Activated naive CD8-positive, alpha-beta T cell treated with anti-CD3 and anti-CD28 coated beads, Interleukin-2, amount 10 ng/mL, durations not matched to agents 7 days and 5 days (primary cell): ENCODE measurements around the gene ARHGAP26. TPM values are rescaled to one million over a fixed set of nuclear protein-coding genes. Genes with fewer than 3 reads are reported as not detected.

ENCODE experiments used
- ATAC-seq: fragments of 150-1000 bp; cut with Tn5 transposase; one replicate; pipeline ENCODE4 v1.10.0; 2021; ENCODE audit warnings: low read depth, moderate library complexity
- POLR2A ChIA-PET: fragments of 350-600 bp; sonication (Branson Sonifier 250); formaldehyde crosslinking; loops from one replicate; lab custom pipeline; 2021; ENCODE audit warnings: antibody characterized with exemption; lab: Charles Lee
- DNase-seq: peaks from one replicate; pipeline ENCODE4 v3.0.0; 2021
- H3K27ac Mint-ChIP-seq: one replicate; pipeline ENCODE4 v1.8.0; 2022; ENCODE audit warnings: mild to moderate bottlenecking, mixed read lengths
- H3K27me3 Mint-ChIP-seq: one replicate; pipeline ENCODE4 v1.8.0; 2022; ENCODE audit warnings: mild to moderate bottlenecking, moderate library complexity, mixed read lengths
- H3K36me3 Mint-ChIP-seq: one replicate; pipeline ENCODE4 v1.8.0; 2021; ENCODE audit warnings: mild to moderate bottlenecking, mixed read lengths
- H3K4me1 Mint-ChIP-seq: one replicate; pipeline ENCODE4 v1.8.0; 2021; ENCODE audit warnings: mixed read lengths
- H3K4me3 Mint-ChIP-seq: one replicate; pipeline ENCODE4 v1.8.0; 2022; ENCODE audit warnings: mild to moderate bottlenecking, moderate library complexity, mixed read lengths
- H3K9me3 Mint-ChIP-seq: one replicate; pipeline ENCODE4 v1.8.0; 2021; ENCODE audit warnings: mixed read lengths
- total RNA-seq, 2 experiments: library from RNA; stranded (reverse); gene quantifications; one replicate each; pipeline ENCODE4 v1.2.3, GENCODE V29; 2021

The ARHGAP26 gene
- total RNA-seq, 2 experiments from 2014 or later = 30.6 to 32.0 TPM

GRCh38 chr5:142758796-142759145 is 11.4 kb upstream of the ARHGAP26 start:
- ATAC-seq = no peak
- POLR2A ChIA-PET = no interaction called here

GRCh38 chr5:142763701-142764100 is 6.5 kb upstream of the ARHGAP26 start:
- Mint-ChIP-seq H3K9me3 (no peaks in the 10 kb centered on the region), H3K4me1 (peaks cover 4% of the 10 kb centered on the region), H3K27me3 (peaks cover 9% of the 10 kb centered on the region), H3K27ac (no peak overlapping the region), H3K4me3 (no peak overlapping the region), H3K36me3 (no peaks in the 10 kb centered on the region)
- no peak for DNase-seq
- POLR2A ChIA-PET = no interaction called here
- no peak for ATAC-seq

More at GRCh38 chr5:142758796-142759145, 11.4 kb upstream of the ARHGAP26 start:
- H3K36me3 Mint-ChIP-seq = no peaks in the 10 kb centered on the region
- no peak for DNase-seq
- H3K27me3 Mint-ChIP-seq = peaks cover 14% of the 10 kb centered on the region
- peaks cover 14% of the 10 kb centered on the region for H3K4me1 Mint-ChIP-seq
- H3K27ac Mint-ChIP-seq = no peak overlapping the region
- no peak overlapping the region for H3K4me3 Mint-ChIP-seq
- no peaks in the 10 kb centered on the region for H3K9me3 Mint-ChIP-seq

DNA sequence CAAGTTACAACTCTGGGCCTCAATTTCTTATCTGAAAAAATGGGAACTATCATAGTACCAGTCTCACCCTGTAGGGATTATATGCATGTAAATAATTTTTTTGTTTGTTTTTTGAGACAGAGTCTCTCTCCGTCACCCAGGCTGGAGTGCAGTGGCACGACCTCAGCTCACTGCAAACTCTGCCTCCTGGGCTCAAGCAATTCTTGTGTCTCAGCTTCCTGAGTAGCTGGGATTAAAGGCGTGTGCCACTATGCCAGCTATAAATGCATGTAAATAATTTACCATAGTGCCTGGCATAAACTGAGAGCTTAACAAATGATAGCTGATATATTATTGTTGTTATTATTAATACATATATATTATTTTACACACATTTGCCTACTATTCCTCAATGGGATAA is 3.0 kb upstream of the ARHGAP26 start:
- H3K27me3 Mint-ChIP-seq = peaks cover 4% of the 10 kb centered on the region
- ATAC-seq (no peak), DNase-seq (no peak)
- no peak overlapping the region for H3K27ac Mint-ChIP-seq
- no peak overlapping the region for H3K4me3 Mint-ChIP-seq
- POLR2A ChIA-PET = no interaction called here
- H3K36me3 Mint-ChIP-seq = no peaks in the 10 kb centered on the region
- peaks cover 16% of the 10 kb centered on the region for H3K4me1 Mint-ChIP-seq
- H3K9me3 Mint-ChIP-seq = no peaks in the 10 kb centered on the region

- no peak for ATAC-seq
- POLR2A ChIA-PET = no interaction called here
- Mint-ChIP-seq H3K4me1 (peaks cover 23% of the 10 kb centered on the region), H3K9me3 (no peaks in the 10 kb centered on the region), H3K27ac (no peak overlapping the region), H3K4me3 (no peak overlapping the region), H3K36me3 (peaks cover 1% of the 10 kb centered on the region), H3K27me3 (peaks cover 2% of the 10 kb centered on the region)
- DNase-seq = no peak
These were observed 2.3 kb upstream of the ARHGAP26 start for GRCh38 chr5:142767911-142768310.

- POLR2A ChIA-PET = interaction anchor here (2.1 to 3.2 kb wide), 3 partner anchors 15 to 98 kb away, joined by 15 to 55 read pairs (median 31); no protein-coding TSS in a partner anchor
- no peaks in the 10 kb centered on the region for H3K9me3 Mint-ChIP-seq
- H3K36me3 Mint-ChIP-seq = peaks cover 3% of the 10 kb centered on the region
- H3K4me3 Mint-ChIP-seq = peak overlapping the region; percentile 86
- H3K4me1 Mint-ChIP-seq = peaks cover 28% of the 10 kb centered on the region
- peak overlapping the region; percentile 82 for H3K27ac Mint-ChIP-seq
- no peak for ATAC-seq
- H3K27me3 Mint-ChIP-seq = no peaks in the 10 kb centered on the region
- DNase-seq = no peak
These were observed 855 bp upstream of the ARHGAP26 start for GRCh38 chr5:142769251-142769792.

DNA sequence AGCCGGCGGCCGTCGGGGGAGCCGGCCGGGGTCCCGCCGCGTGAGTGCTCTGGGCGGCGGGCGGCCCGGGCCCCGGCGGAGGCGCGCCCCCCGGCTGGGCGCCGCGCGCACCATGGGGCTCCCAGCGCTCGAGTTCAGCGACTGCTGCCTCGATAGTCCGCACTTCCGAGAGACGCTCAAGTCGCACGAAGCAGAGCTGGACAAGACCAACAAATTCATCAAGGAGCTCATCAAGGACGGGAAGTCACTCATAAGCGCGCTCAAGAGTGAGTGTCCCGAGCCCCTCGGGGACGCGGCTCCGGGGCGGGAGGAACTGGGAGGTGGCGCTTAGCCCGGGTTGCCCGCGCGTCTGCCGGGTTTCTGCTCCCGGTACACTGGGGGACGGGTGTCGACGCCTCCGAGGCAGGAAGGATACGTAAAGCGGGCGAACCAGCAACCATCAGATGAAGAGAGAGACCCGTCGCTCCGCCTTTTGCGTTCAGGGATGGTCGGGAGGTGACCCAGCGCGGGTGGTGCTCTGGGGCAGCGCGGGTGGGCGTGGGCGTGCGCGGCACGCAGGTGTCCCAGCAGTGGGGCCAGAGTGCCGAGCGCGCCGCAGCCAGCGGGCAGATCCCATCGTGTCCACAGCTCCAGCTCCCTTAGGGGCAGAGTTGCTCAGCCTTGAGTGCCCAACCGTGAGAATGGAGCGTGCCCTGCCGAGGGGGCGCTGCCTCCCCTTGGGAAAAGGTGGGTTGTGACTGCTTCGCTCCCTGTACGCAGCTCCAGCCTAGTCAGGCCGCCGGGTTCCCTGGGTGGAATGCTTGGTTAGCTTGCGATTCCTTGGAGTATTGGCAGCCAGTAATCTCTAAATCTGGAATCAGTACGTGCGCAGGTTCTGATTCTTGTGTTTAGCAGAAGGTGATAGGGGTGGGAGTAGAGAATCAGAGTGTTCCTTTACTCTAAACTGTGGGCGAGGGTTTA is 753 bp downstream of the ARHGAP26 start:
- POLR2A ChIA-PET = interaction anchor here (0.6 to 3.2 kb wide), 7 partner anchors 9 to 96 kb away, joined by 3 to 55 read pairs (median 6); no protein-coding TSS in a partner anchor
- H3K27me3 Mint-ChIP-seq = no peaks in the 10 kb centered on the region
- peak; percentile 76 for DNase-seq
- peak overlapping the region; percentile 86 for H3K4me3 Mint-ChIP-seq
- peaks cover 34% of the 10 kb centered on the region for H3K4me1 Mint-ChIP-seq
- peaks cover 7% of the 10 kb centered on the region for H3K36me3 Mint-ChIP-seq
- H3K9me3 Mint-ChIP-seq = no peaks in the 10 kb centered on the region
- H3K27ac Mint-ChIP-seq = peak overlapping the region; percentile 88
- ATAC-seq = peak; percentile 24

GRCh38 chr5:142771666-142772065 is 1.5 kb downstream of the ARHGAP26 start:
- H3K36me3 Mint-ChIP-seq = peaks cover 7% of the 10 kb centered on the region
- H3K27me3 Mint-ChIP-seq = no peaks in the 10 kb centered on the region
- peak overlapping the region; percentile 88 for H3K27ac Mint-ChIP-seq
- POLR2A ChIA-PET = interaction anchor here (1.4 to 3.2 kb wide), 3 partner anchors 13 to 74 kb away, joined by 4 to 55 read pairs (median 31); no protein-coding TSS in a partner anchor
- peak overlapping the region; percentile 86 for H3K4me3 Mint-ChIP-seq
- H3K9me3 Mint-ChIP-seq = no peaks in the 10 kb centered on the region
- DNase-seq = no peak
- no peak for ATAC-seq
- H3K4me1 Mint-ChIP-seq = peaks cover 34% of the 10 kb centered on the region

DNA sequence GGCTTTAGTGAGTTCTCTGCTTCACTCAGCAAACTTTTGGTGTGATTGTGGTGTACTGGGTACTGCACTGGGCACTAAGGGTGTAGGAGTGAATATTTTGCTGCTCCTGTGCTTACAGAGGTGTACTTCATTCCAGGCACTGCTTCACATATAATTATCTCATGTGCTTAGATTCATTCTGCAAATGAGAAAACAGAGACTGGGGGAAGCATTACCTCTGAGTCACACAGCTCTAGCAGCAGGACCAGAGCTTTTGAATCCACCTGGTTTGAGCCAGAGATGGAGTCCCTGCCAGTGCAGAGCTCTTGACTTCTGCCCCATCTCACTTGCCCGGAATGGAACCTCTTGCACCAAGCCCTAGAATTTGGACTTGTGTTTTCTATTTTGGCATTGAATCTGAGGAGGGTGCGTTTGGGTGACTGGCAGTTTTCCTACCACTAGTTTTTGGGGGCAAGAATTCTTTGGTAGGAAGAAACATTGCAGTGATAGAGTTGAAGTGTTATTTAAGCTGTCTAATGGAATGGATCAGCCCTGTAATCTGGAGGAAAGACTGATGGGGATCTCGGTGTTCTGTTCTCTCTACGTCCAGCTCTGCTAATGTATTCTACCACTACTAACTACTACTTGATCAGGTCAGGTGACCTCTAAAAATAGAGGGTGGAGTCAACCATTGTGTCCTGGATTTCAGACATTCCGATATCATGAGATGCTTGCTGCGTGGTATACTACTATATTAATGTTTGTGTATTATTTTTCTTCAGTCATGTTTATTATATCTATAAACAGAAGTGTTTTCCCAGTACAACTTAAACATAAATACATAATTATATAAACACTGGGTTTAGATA is 2.5 kb downstream of the ARHGAP26 start:
- DNase-seq = no peak
- H3K36me3 Mint-ChIP-seq = peaks cover 7% of the 10 kb centered on the region
- POLR2A ChIA-PET = interaction anchor here (1.2 kb wide), 1 partner anchor 26 kb away, joined by 4 read pairs; no protein-coding TSS in a partner anchor
- peak overlapping the region; percentile 9 for H3K4me3 Mint-ChIP-seq
- peaks cover 40% of the 10 kb centered on the region for H3K4me1 Mint-ChIP-seq
- no peaks in the 10 kb centered on the region for H3K9me3 Mint-ChIP-seq
- H3K27me3 Mint-ChIP-seq = no peaks in the 10 kb centered on the region
- ATAC-seq = no peak
- H3K27ac Mint-ChIP-seq = no peak overlapping the region

- DNase-seq (no peak), ATAC-seq (no peak)
- no peak overlapping the region for H3K4me3 Mint-ChIP-seq
- peaks cover 43% of the 10 kb centered on the region for H3K4me1 Mint-ChIP-seq
- H3K36me3 Mint-ChIP-seq = peaks cover 7% of the 10 kb centered on the region
- no peaks in the 10 kb centered on the region for H3K9me3 Mint-ChIP-seq
- POLR2A ChIA-PET = no interaction called here
- H3K27ac Mint-ChIP-seq = no peak overlapping the region
- no peaks in the 10 kb centered on the region for H3K27me3 Mint-ChIP-seq
These were observed 6.9 kb downstream of the ARHGAP26 start for GRCh38 chr5:142777099-142777498.

DNA sequence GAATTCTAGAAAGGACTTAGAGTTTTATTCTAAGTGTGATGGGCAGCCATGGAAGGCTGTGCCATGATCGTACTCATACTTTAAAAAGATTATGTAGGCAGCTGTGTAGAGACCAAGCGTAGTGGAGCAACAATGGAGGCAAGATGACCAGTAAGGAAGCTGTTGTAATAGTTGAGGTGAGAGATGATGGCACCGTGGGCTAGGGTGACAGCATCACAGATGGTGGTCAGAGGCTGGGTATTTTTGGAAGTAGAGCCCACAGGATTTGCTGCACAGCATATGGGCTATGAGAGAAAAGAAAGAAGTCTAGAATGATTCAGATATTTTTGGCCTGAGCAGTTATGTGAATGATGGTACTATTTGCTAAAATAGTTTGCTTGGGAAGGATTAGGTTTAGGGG is 7.7 kb downstream of the ARHGAP26 start:
- Mint-ChIP-seq H3K27ac (no peak overlapping the region), H3K4me1 (peaks cover 36% of the 10 kb centered on the region), H3K9me3 (no peaks in the 10 kb centered on the region), H3K36me3 (peaks cover 6% of the 10 kb centered on the region), H3K4me3 (no peak overlapping the region), H3K27me3 (no peaks in the 10 kb centered on the region)
- no peak for DNase-seq
- POLR2A ChIA-PET = no interaction called here
- ATAC-seq = no peak

GRCh38 chr5:142779163-142779840 is 9.1 kb downstream of the ARHGAP26 start:
- POLR2A ChIA-PET = interaction anchor here (0.7 to 1.3 kb wide), 3 partner anchors 9 to 22 kb away, joined by 3 to 6 read pairs (median 5); partner anchors contain the start of gene ARHGAP26
- H3K4me3 Mint-ChIP-seq = no peak overlapping the region
- H3K27ac Mint-ChIP-seq = no peak overlapping the region
- H3K4me1 Mint-ChIP-seq = peaks cover 43% of the 10 kb centered on the region
- H3K9me3 Mint-ChIP-seq = no peaks in the 10 kb centered on the region
- no peaks in the 10 kb centered on the region for H3K27me3 Mint-ChIP-seq
- DNase-seq (no peak), ATAC-seq (no peak)
- H3K36me3 Mint-ChIP-seq = peaks cover 4% of the 10 kb centered on the region

GRCh38 chr5:142780871-142781270 is 10.7 kb downstream of the ARHGAP26 start:
- DNase-seq (no peak), ATAC-seq (no peak)
- Mint-ChIP-seq H3K36me3 (no peaks in the 10 kb centered on the region), H3K4me1 (peaks cover 47% of the 10 kb centered on the region), H3K9me3 (no peaks in the 10 kb centered on the region), H3K27ac (no peak overlapping the region), H3K4me3 (no peak overlapping the region), H3K27me3 (no peaks in the 10 kb centered on the region)
- POLR2A ChIA-PET = interaction anchor here (1.0 kb wide), 1 partner anchor 18 kb away, joined by 4 read pairs; no protein-coding TSS in a partner anchor
